ENCODE measurements around the gene TMEM145. TPM values are rescaled to one million over a fixed set of nuclear protein-coding genes. Genes with fewer than 3 reads are reported as not detected.
A peak's percentile ranks its signal among the peaks of the same experiment; 100 is the strongest.

TMEM145 gene
- total and polyA plus RNA-seq, 7 experiments from 2014 or later = not detected

DNA sequence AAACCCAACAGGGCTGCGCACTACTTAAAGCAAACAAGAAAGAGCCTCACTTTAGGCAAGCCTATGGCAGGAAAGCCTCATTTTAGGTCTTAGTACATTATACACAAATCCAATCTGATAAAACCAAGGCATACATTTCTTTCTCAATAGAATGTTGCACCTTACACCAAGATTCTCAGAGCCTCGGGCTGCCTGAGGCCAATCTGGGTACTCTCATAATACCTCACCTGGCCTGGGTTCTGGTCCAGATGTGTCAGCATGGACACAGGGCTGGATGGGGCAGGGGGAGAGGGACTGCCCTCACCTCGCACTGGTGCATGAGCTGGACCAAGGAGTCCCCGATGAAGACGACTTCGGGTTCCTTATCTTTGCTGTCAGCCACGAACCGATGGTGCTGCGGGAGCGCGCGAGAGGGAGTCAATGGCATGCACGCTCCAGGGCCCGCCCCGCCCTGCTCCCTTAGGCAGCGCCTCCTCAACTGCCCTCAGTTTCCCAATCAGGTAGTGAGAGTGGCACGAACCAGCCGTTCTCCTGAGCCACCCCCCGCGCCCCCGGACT is 11.4 kb upstream of the TMEM145 start, which contains the start of gene PRR19:
TSS of gene PRR19 (plus strand) at position 487 of the 558 bp plus-strand sequence. CDS start 7,453 bp downstream, outside the sequence.
- Mint-ChIP-seq H3K27ac (peak within 1 kb of the TSS; percentile 64 to 94 (median 88)), H3K4me3 (peak within 1 kb of the TSS; percentile 83 to 92 (median 89)), H3K4me1 (peaks cover 11 to 30% (median 23%) of the 10 kb centered on the region in 7 donors), H3K9me3 (no peaks in the 10 kb centered on the region), H3K36me3 (peaks cover 0 to 3% (median 0%) of the 10 kb centered on the region in 5 donors), H3K27me3 (no peaks in the 10 kb centered on the region)
- CTCF ChIA-PET = interaction anchor here (0.9 to 1.4 kb wide), 2 partner anchors 169 to 192 kb away, joined by 3 to 5 read pairs; partner anchors contain the start of gene POU2F2
- intact Hi-C loops (cut with micrococcal nuclease) = loop anchor here (1.0 to 2.0 kb wide), 10 partner anchors 18 to 442 kb away; partner anchors contain the start of genes DEDD2 (in 2 of the 2), ERF (in 2 of the 2), MEGF8 (in 2 of the 2) and POU2F2 (in 1 of the 2)
- peaks cover 0 to 9% (median 0%) of the 10 kb centered on the region in 3 experiments for H3K36me3 ChIP-seq (ENCODE audit: control insufficient read depth in 2 of 3, insufficient read depth in 3 of 3, low read length in 3 of 3)
- DNase-seq = peak in 1 of 9 donors; percentile 21
- peak within 1 kb of the TSS; percentile 71 for H3K27ac ChIP-seq (ENCODE audit: low read depth, low read length)
- H3K4me1 ChIP-seq (ENCODE audit: control insufficient read depth in 2 of 2, insufficient read depth in 2 of 2, low read length in 2 of 2) = peaks cover 11 to 16% of the 10 kb centered on the region in 2 donors
- peak within 1 kb of the TSS; percentile 85 for H3K4me3 ChIP-seq (ENCODE audit: low read length)
- POLR2A ChIA-PET = interaction anchor here (0.9 to 1.3 kb wide), 4 partner anchors 57 to 177 kb away, joined by 3 to 7 read pairs (median 4); partner anchors contain the start of gene GSK3A
- no peaks in the 10 kb centered on the region for H3K9me3 ChIP-seq (ENCODE audit: control insufficient read depth in 2 of 3, low read length in 3 of 3)
- no peaks in the 10 kb centered on the region for H3K27me3 ChIP-seq (ENCODE audit: control insufficient read depth in 2 of 2, insufficient read depth in 2 of 2, low read length in 2 of 2)
- peak; percentile 8 for ATAC-seq

DNA sequence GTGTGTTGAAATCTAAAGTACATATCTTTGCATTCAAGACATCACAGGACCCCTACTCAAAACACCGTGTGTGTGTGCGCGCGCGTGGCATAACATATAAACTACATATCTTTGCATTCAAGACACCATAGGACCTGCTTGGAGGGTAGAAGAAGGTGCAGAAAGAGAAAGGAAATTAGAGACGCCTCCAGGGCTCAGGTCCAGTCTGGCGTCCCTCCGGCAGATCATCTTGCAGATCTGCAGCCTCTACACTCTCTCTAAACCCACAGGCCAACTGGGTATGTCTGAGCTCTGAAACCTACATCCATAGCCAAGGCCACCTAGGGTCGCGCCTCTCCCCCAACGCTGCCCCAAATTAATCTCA is 10.0 kb upstream of the TMEM145 start:
- intact Hi-C loops (cut with micrococcal nuclease) = loop anchor here (2.0 kb wide), 2 partner anchors 48 to 126 kb away; partner anchors contain the start of gene ERF (in 2 of the 2)
- Mint-ChIP-seq H3K4me1 (peaks cover 11 to 30% (median 23%) of the 10 kb centered on the region in 7 donors), H3K36me3 (peaks cover 0 to 3% (median 0%) of the 10 kb centered on the region in 5 donors), H3K9me3 (no peaks in the 10 kb centered on the region), H3K27ac (peak overlapping the region; percentile 64 to 94 (median 88)), H3K27me3 (no peaks in the 10 kb centered on the region), H3K4me3 (peak overlapping the region; percentile 83 to 92 (median 89))
- no peak for ATAC-seq
- DNase-seq = no peak
- H3K4me1 ChIP-seq (ENCODE audit: control insufficient read depth in 2 of 2, insufficient read depth in 2 of 2, low read length in 2 of 2) = peaks cover 11 to 16% of the 10 kb centered on the region in 2 donors
- H3K36me3 ChIP-seq (ENCODE audit: control insufficient read depth in 2 of 3, insufficient read depth in 3 of 3, low read length in 3 of 3) = peaks cover 0 to 5% (median 0%) of the 10 kb centered on the region in 3 experiments
- CTCF ChIA-PET = no interaction called here
- POLR2A ChIA-PET = interaction anchor here (0.5 to 1.3 kb wide), 6 partner anchors 24 to 127 kb away, joined by 3 to 7 read pairs (median 4); partner anchors contain the start of genes DEDD2 and GSK3A
- H3K27me3 ChIP-seq (ENCODE audit: control insufficient read depth in 2 of 2, insufficient read depth in 2 of 2, low read length in 2 of 2) = no peaks in the 10 kb centered on the region
- no peaks in the 10 kb centered on the region for H3K9me3 ChIP-seq (ENCODE audit: control insufficient read depth in 2 of 3, low read length in 3 of 3)
- H3K27ac ChIP-seq (ENCODE audit: low read depth, low read length) = peak overlapping the region; percentile 71
- peak overlapping the region; percentile 85 for H3K4me3 ChIP-seq (ENCODE audit: low read length)

DNA sequence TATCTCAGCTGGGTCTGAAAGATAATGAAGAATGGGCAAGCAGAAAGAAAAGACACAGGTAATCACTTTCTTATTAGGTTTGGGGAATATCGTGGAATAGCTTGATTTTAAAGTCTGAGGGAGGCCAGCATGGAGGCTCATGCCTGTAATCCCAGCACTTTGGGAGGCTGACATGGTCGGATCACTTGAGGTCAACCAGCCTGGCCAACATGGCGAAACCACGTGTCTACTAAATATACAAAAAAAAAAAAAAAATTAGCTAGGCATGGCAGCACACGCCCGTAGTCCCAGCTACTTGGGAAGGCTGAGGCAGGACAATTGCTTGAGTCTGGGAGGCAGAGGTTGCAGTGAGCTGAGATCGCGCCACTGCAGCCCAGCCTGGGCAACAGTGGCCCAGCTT is 9.2 kb upstream of the TMEM145 start:
- intact Hi-C loops (cut with micrococcal nuclease) = loop anchor here (2.0 kb wide), 2 partner anchors 49 to 127 kb away; partner anchors contain the start of gene ERF (in 2 of the 2)
- Mint-ChIP-seq H3K27me3 (no peaks in the 10 kb centered on the region), H3K27ac (peak overlapping the region in 5 of 9 donors; percentile 64 to 93 (median 87)), H3K9me3 (no peaks in the 10 kb centered on the region), H3K4me1 (peaks cover 11 to 30% (median 23%) of the 10 kb centered on the region in 7 donors), H3K4me3 (peak overlapping the region in 8 of 10 donors; percentile 23 to 92 (median 89)), H3K36me3 (peaks cover 0 to 3% (median 0%) of the 10 kb centered on the region in 5 donors)
- POLR2A ChIA-PET = interaction anchor here (0.6 to 1.1 kb wide), 4 partner anchors 23 to 1744 kb away, joined by 3 read pairs; no protein-coding TSS in a partner anchor
- ATAC-seq (no peak), DNase-seq (no peak)
- Histone ChIP-seq H3K27ac (ENCODE audit: low read depth, low read length) (no peak overlapping the region), H3K9me3 (ENCODE audit: control insufficient read depth in 2 of 3, low read length in 3 of 3) (no peaks in the 10 kb centered on the region), H3K36me3 (ENCODE audit: control insufficient read depth in 2 of 3, insufficient read depth in 3 of 3, low read length in 3 of 3) (peaks cover 0 to 5% (median 0%) of the 10 kb centered on the region in 3 experiments), H3K4me1 (ENCODE audit: control insufficient read depth in 2 of 2, insufficient read depth in 2 of 2, low read length in 2 of 2) (peaks cover 11 to 16% of the 10 kb centered on the region in 2 donors), H3K27me3 (ENCODE audit: control insufficient read depth in 2 of 2, insufficient read depth in 2 of 2, low read length in 2 of 2) (no peaks in the 10 kb centered on the region), H3K4me3 (ENCODE audit: low read length) (no peak overlapping the region)
- CTCF ChIA-PET = interaction anchor here (0.6 kb wide), 1 partner anchor 195 kb away, joined by 5 read pairs; no protein-coding TSS in a partner anchor

DNA sequence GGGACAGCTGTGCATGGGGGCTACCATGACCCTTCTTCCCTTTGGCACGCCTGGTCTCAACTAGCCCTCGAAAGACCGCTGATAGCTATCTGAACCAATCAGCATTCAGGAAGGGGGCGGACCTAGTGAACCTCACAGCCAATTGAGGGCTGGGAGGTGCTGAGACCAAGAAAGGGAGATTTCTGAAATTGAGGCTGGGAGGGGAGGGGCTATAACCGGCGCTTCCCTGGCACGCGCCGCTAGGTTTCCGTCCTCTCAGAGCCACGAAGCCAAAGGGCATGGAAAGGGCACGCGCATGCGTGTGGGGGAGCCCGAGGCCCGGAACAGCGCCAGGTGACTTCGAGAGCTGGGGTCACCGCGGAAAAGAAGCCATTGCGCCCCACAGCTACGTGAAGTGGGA is 6.5 kb upstream of the TMEM145 start:
- H3K4me1 ChIP-seq (ENCODE audit: control insufficient read depth in 2 of 2, insufficient read depth in 2 of 2, low read length in 2 of 2) = peaks cover 9 to 13% of the 10 kb centered on the region in 2 donors
- H3K4me3 ChIP-seq (ENCODE audit: low read length) = no peak overlapping the region
- intact Hi-C loops (cut with micrococcal nuclease) = no loop called here
- ATAC-seq = no peak
- Mint-ChIP-seq H3K36me3 (no peaks in the 10 kb centered on the region), H3K27me3 (peaks cover 0 to 11% (median 8%) of the 10 kb centered on the region in 5 donors), H3K9me3 (no peaks in the 10 kb centered on the region), H3K4me1 (peaks cover 11 to 19% (median 15%) of the 10 kb centered on the region in 7 donors), H3K27ac (no peak overlapping the region), H3K4me3 (no peak overlapping the region)
- no peaks in the 10 kb centered on the region for H3K9me3 ChIP-seq (ENCODE audit: control insufficient read depth in 2 of 3, low read length in 3 of 3)
- H3K36me3 ChIP-seq (ENCODE audit: control insufficient read depth in 2 of 3, insufficient read depth in 3 of 3, low read length in 3 of 3) = no peaks in the 10 kb centered on the region
- ChIA-PET POLR2A (no interaction called here), CTCF (no interaction called here)
- H3K27ac ChIP-seq (ENCODE audit: low read depth, low read length) = no peak overlapping the region
- peaks cover 0 to 1% of the 10 kb centered on the region in 2 donors for H3K27me3 ChIP-seq (ENCODE audit: control insufficient read depth in 2 of 2, insufficient read depth in 2 of 2, low read length in 2 of 2)
- DNase-seq = no peak

DNA sequence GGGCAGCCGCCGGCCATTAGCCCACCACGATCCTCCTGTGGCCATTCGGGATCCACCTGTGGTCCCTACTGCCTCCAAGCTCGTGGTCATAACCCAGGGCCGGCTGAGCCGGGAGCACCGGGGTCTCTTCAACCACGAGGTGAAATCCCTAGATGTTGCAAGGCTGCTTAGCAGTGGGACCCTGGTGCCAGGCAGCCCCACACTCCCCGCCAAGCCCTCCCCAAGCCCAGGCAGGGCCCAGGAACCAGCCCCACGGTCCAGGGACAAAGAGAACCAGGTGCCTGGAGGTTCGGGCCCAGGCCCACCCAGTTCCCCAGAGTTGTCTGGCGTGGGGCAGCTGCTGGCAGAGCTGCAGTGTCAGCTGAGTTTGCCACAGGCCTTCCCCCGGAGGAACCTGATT is 3.4 kb upstream of the TMEM145 start:
- H3K36me3 Mint-ChIP-seq = no peaks in the 10 kb centered on the region

DNA sequence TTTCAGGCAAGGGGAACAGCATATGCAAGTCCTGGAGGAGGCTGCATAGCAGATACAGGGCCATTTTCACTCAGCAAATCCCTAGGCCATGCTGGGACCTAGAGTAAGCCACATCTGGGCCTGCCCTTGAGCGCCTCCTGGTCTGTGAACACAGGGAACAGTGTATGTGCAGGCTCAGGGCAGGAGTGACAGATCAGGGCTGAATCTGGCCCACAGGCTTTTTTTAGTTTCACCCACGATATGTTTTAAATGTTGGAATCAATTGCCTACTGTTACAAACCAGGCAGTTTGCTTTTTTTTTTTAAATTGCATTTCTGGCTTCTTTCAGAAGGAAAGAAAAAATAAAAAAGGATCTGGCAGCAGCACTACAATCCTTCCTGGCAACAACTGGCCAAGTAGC is 1.5 kb upstream of the TMEM145 start:
- Mint-ChIP-seq H3K4me1 (peaks cover 0 to 22% (median 13%) of the 10 kb centered on the region in 7 donors), H3K4me3 (peak overlapping the region in 1 of 10 donors; percentile 38), H3K27ac (no peak overlapping the region), H3K27me3 (peaks cover 26 to 44% (median 38%) of the 10 kb centered on the region in 5 donors), H3K9me3 (peaks cover 0 to 3% (median 0%) of the 10 kb centered on the region in 11 donors), H3K36me3 (no peaks in the 10 kb centered on the region)
- Histone ChIP-seq H3K4me3 (ENCODE audit: low read length) (no peak overlapping the region), H3K27ac (ENCODE audit: low read depth, low read length) (no peak overlapping the region), H3K27me3 (ENCODE audit: control insufficient read depth in 2 of 2, insufficient read depth in 2 of 2, low read length in 2 of 2) (peaks cover 11 to 17% of the 10 kb centered on the region in 2 donors), H3K4me1 (ENCODE audit: control insufficient read depth in 2 of 2, insufficient read depth in 2 of 2, low read length in 2 of 2) (no peaks in the 10 kb centered on the region), H3K36me3 (ENCODE audit: control insufficient read depth in 2 of 3, insufficient read depth in 3 of 3, low read length in 3 of 3) (no peaks in the 10 kb centered on the region), H3K9me3 (ENCODE audit: control insufficient read depth in 2 of 3, low read length in 3 of 3) (no peaks in the 10 kb centered on the region)
- ChIA-PET POLR2A (no interaction called here), CTCF (interaction anchor here (0.6 kb wide), 1 partner anchor 790 kb away, joined by 4 read pairs; no protein-coding TSS in a partner anchor)
- ATAC-seq (no peak), DNase-seq (no peak)
- intact Hi-C loops (cut with micrococcal nuclease) = no loop called here

More for the DNA sequence above, 3.4 kb upstream of the TMEM145 start:
- no peaks in the 10 kb centered on the region for H3K36me3 ChIP-seq (ENCODE audit: control insufficient read depth in 2 of 3, insufficient read depth in 3 of 3, low read length in 3 of 3)
- H3K4me3 ChIP-seq (ENCODE audit: low read length) = no peak overlapping the region
- H3K27ac ChIP-seq (ENCODE audit: low read depth, low read length) = no peak overlapping the region
- no peaks in the 10 kb centered on the region for H3K4me1 ChIP-seq (ENCODE audit: control insufficient read depth in 2 of 2, insufficient read depth in 2 of 2, low read length in 2 of 2)
- no peak for ATAC-seq
- H3K9me3 Mint-ChIP-seq = peaks cover 0 to 3% (median 0%) of the 10 kb centered on the region in 11 donors
- H3K27me3 Mint-ChIP-seq = peaks cover 21 to 38% (median 32%) of the 10 kb centered on the region in 5 donors
- H3K4me3 Mint-ChIP-seq = no peak overlapping the region
- H3K27ac Mint-ChIP-seq = no peak overlapping the region
- ChIA-PET CTCF (no interaction called here), POLR2A (no interaction called here)
- intact Hi-C loops (cut with micrococcal nuclease) = no loop called here
- H3K9me3 ChIP-seq (ENCODE audit: control insufficient read depth in 2 of 3, low read length in 3 of 3) = no peaks in the 10 kb centered on the region
- peaks cover 11 to 17% of the 10 kb centered on the region in 2 donors for H3K27me3 ChIP-seq (ENCODE audit: control insufficient read depth in 2 of 2, insufficient read depth in 2 of 2, low read length in 2 of 2)
- DNase-seq = no peak
- H3K4me1 Mint-ChIP-seq = peaks cover 0 to 19% (median 13%) of the 10 kb centered on the region in 7 donors
